Endothelial cell (in vitro differentiated cells): ENCODE measurements around the gene ZNF664. TPM values are rescaled to one million over a fixed set of nuclear protein-coding genes. Genes with fewer than 3 reads are reported as not detected.

Experiments used
- DNase-seq: peaks from one replicate; pipeline ENCODE4 v3.0.0; 2021; ENCODE audit warnings: low spot score
- H3K27ac Mint-ChIP-seq: one replicate; pipeline ENCODE4 v1.8.0; 2021; ENCODE audit warnings: mixed read lengths, inconsistent platforms; ENCODE audit not compliant: unreplicated experiment
- H3K27me3 Mint-ChIP-seq: one replicate; pipeline ENCODE4 v1.8.0; 2021; ENCODE audit warnings: mild to moderate bottlenecking, moderate library complexity, mixed read lengths, inconsistent platforms; ENCODE audit not compliant: unreplicated experiment
- H3K36me3 Mint-ChIP-seq: one replicate; pipeline ENCODE4 v1.8.0; 2021; ENCODE audit warnings: mild to moderate bottlenecking, low read depth, mixed read lengths, inconsistent platforms; ENCODE audit not compliant: unreplicated experiment
- H3K4me1 Mint-ChIP-seq: one replicate; pipeline ENCODE4 v1.8.0; 2021; ENCODE audit warnings: mild to moderate bottlenecking, mixed read lengths, inconsistent platforms; ENCODE audit not compliant: unreplicated experiment
- H3K4me3 Mint-ChIP-seq: one replicate; pipeline ENCODE4 v1.8.0; 2021; ENCODE audit warnings: mild to moderate bottlenecking, mixed read lengths, inconsistent platforms; ENCODE audit not compliant: unreplicated experiment
- H3K9me3 Mint-ChIP-seq: one replicate; pipeline ENCODE4 v1.8.0; 2021; ENCODE audit warnings: mixed read lengths, inconsistent platforms; ENCODE audit not compliant: unreplicated experiment
- CTCF ChIP-seq: fragments of 200-600 bp; sonication (generic); IDR thresholded peaks from one replicate; pipeline ENCODE4 v1.5.0; 2021; ENCODE audit warnings: antibody characterized with exemption; ENCODE audit not compliant: unreplicated experiment
- total RNA-seq: library from RNA; stranded (reverse); fragmentation: NEBNext Ultra II Directional; extraction: Animal tissue kit (Norgen Biotek cat#: 25700); gene quantifications from one replicate; pipeline ENCODE4 v1.2.1, GENCODE V29; 2021; ENCODE audit not compliant: unreplicated experiment

Gene ZNF664
- total RNA-seq, 1 donor from 2014 or later = 119 TPM

- peak overlapping the region; percentile 16 for H3K27ac Mint-ChIP-seq
These were observed 16.2 kb downstream of the ZNF664 start for GRCh38 chr12:123989168-123989567.

GRCh38 chr12:123989753-123990152 lies 16.7 kb downstream of the ZNF664 start:
- Mint-ChIP-seq H3K4me1 (peaks cover 41% of the 10 kb centered on the region), H3K27me3 (no peaks in the 10 kb centered on the region), H3K36me3 (peaks cover 26% of the 10 kb centered on the region), H3K27ac (peak overlapping the region; percentile 89), H3K9me3 (no peaks in the 10 kb centered on the region), H3K4me3 (no peak overlapping the region)
- no peak for TF ChIP-seq CTCF
- no peak for DNase-seq

More at GRCh38 chr12:123989168-123989567, 16.2 kb downstream of the ZNF664 start:
- DNase-seq = no peak
- Mint-ChIP-seq H3K27me3 (no peaks in the 10 kb centered on the region), H3K4me1 (peaks cover 43% of the 10 kb centered on the region), H3K36me3 (peaks cover 22% of the 10 kb centered on the region), H3K4me3 (no peak overlapping the region), H3K9me3 (no peaks in the 10 kb centered on the region)
- TF ChIP-seq CTCF = no peak

GRCh38 chr12:123990511-123990910 lies 17.5 kb downstream of the ZNF664 start:
- no peak for TF ChIP-seq CTCF
- Mint-ChIP-seq H3K4me3 (no peak overlapping the region), H3K27me3 (no peaks in the 10 kb centered on the region), H3K4me1 (peaks cover 47% of the 10 kb centered on the region), H3K27ac (peak overlapping the region; percentile 89), H3K9me3 (no peaks in the 10 kb centered on the region), H3K36me3 (peaks cover 30% of the 10 kb centered on the region)
- DNase-seq = peak; percentile 23

GRCh38 chr12:123991372-123991951 lies 18.4 kb downstream of the ZNF664 start:
- H3K27me3 Mint-ChIP-seq = no peaks in the 10 kb centered on the region
- no peaks in the 10 kb centered on the region for H3K9me3 Mint-ChIP-seq
- peaks cover 30% of the 10 kb centered on the region for H3K36me3 Mint-ChIP-seq
- H3K4me3 Mint-ChIP-seq = no peak overlapping the region
- peaks cover 56% of the 10 kb centered on the region for H3K4me1 Mint-ChIP-seq
- no peak for TF ChIP-seq CTCF
- no peak for DNase-seq
- H3K27ac Mint-ChIP-seq = no peak overlapping the region

- Mint-ChIP-seq H3K4me3 (no peak overlapping the region), H3K4me1 (peaks cover 64% of the 10 kb centered on the region), H3K27ac (no peak overlapping the region), H3K36me3 (peaks cover 30% of the 10 kb centered on the region), H3K9me3 (no peaks in the 10 kb centered on the region), H3K27me3 (no peaks in the 10 kb centered on the region)
- no peak for DNase-seq
- TF ChIP-seq CTCF = no peak
These were observed 19.3 kb downstream of the ZNF664 start for GRCh38 chr12:123992118-123992825.
